Suprapubic skin (tissue), 4 donors: ENCODE measurements around the gene TSC22D1. TPM values are rescaled to one million over a fixed set of nuclear protein-coding genes. Genes with fewer than 3 reads are reported as not detected.
A peak's percentile ranks its signal among the peaks of the same experiment; 100 is the strongest.

Experiments used
- DNase-seq, 2 donors: peaks; one replicate each; pipeline ENCODE4 v3.0.0-alpha.2; 2019; ENCODE audit warnings: low spot score in 2 of 2
- H3K27ac ChIP-seq: fragments of 200-600 bp; sonication (generic); one replicate; pipeline ENCODE4 v1.5.1; 2019
- H3K27me3 ChIP-seq: fragments of 200-600 bp; sonication (generic); one replicate; pipeline ENCODE4 v1.5.1; 2019
- H3K36me3 ChIP-seq: fragments of 200-600 bp; sonication (generic); one replicate; pipeline ENCODE4 v1.5.1; 2019
- H3K4me1 ChIP-seq: fragments of 200-600 bp; sonication (generic); one replicate; pipeline ENCODE4 v1.5.1; 2019
- H3K4me3 ChIP-seq: fragments of 200-600 bp; sonication (generic); one replicate; pipeline ENCODE4 v1.5.1; 2019; ENCODE audit warnings: mild to moderate bottlenecking
- H3K9me3 ChIP-seq: fragments of 200-600 bp; sonication (generic); one replicate; pipeline ENCODE4 v1.5.1; 2019
- CTCF ChIP-seq, 2 donors: fragments of 200-600 bp in 1 of 2; fragments of 450-650 bp in 1 of 2; sonication (generic) in 1 of 2; IDR thresholded peaks; one replicate each; pipeline ENCODE4 v1.5.1; 2016 to 2019; ENCODE audit warnings: antibody characterized with exemption in 2 of 2, mild to moderate bottlenecking in 1 of 2, moderate library complexity in 1 of 2
- EP300 ChIP-seq: sonication (generic); formaldehyde crosslinking; IDR thresholded peaks from one replicate; pipeline ENCODE4 v1.6.1; 2017; ENCODE audit warnings: antibody characterized with exemption
- POLR2A ChIP-seq, 2 donors: fragments of 450-650 bp; IDR thresholded peaks; one replicate each; pipeline ENCODE4 v1.6.1; 2017; ENCODE audit warnings: antibody characterized with exemption in 2 of 2, mild to moderate bottlenecking in 2 of 2, moderate library complexity in 2 of 2
- POLR2AphosphoS5 ChIP-seq, 3 donors: sonication (generic); formaldehyde crosslinking; IDR thresholded peaks; one replicate each; pipeline ENCODE4 v1.6.1; 2017; ENCODE audit warnings: antibody characterized with exemption in 3 of 3
- WGBS: methylation state at CpG from one replicate; pipeline ENCODE4 v1.1.5; 2018; 5-methylcytosine and 5-hydroxymethylcytosine counted together
- total RNA-seq, 4 donors: library from RNA; depleted of rRNA; stranded (reverse); fragments of >200 nt; gene quantifications; one replicate each; pipeline ENCODE4 v1.1.0, GENCODE V29; 2016

TSC22D1 gene
- total RNA-seq, 4 donors from 2014 or later, result 70.3 to 135 (median 92.1) TPM

DNA sequence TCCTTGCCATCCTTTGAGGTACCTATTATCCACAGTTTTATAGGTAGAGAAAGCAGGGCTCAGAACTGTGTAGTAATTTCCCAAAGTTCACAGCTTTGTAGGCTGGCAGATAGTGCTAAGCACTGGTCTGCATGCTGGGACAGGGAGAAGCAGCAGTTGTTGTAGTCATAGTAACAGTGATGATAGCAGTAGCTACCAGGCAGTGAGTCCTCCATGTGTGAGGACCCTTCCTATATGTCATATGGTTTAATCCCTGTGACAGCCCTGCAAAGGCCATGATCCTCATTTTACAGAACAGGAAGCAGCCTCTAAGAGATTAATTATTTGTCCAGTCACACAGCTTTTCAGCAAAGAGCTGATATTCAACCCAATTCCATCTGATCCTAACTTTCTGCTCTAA, 181.5 kb downstream of the TSC22D1 start:
- Histone ChIP-seq H3K27ac (no peak overlapping the region), H3K4me1 (no peaks in the 10 kb centered on the region), H3K27me3 (no peaks in the 10 kb centered on the region), H3K36me3 (no peaks in the 10 kb centered on the region), H3K9me3 (no peaks in the 10 kb centered on the region), H3K4me3 (no peak overlapping the region)
- no peak for DNase-seq
- no peak for TF ChIP-seq POLR2A (IDR thresholded peaks at IDR 0.05)
- no peak for TF ChIP-seq EP300
- TF ChIP-seq CTCF (IDR thresholded peaks at IDR 0.05), result no peak
- TF ChIP-seq POLR2AphosphoS5 (IDR thresholded peaks at IDR 0.05), result no peak

DNA sequence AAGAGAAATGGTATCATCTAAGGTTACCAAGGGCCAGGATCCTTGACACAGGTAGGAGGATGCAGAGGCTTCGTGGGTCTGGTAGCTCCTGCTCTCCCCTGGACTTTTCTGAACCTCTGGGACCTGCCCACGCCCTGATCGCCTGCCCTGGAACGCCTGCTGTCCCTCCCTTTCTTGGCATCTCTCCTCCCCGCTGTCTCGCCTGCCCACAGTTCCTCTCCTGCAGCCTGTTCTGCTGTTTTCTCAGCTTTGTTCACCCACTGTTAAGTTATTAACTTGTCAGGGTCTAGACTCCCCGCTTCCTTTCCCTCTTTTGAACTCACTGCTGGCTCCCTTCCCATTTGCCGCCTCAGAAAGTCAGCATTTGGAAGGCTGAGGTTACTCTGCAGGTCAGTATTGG, 182.7 kb downstream of the TSC22D1 start:
- Histone ChIP-seq H3K27ac (no peak overlapping the region), H3K4me3 (no peak overlapping the region), H3K36me3 (no peaks in the 10 kb centered on the region), H3K27me3 (no peaks in the 10 kb centered on the region), H3K4me1 (peaks cover 4% of the 10 kb centered on the region), H3K9me3 (no peaks in the 10 kb centered on the region)
- WGBS, result 32% methylated on average over 8 of the region's 8 CpGs
- DNase-seq, result peak in 1 of 2 donors; percentile 52
- no peak for TF ChIP-seq POLR2AphosphoS5 (IDR thresholded peaks at IDR 0.05)
- no peak for TF ChIP-seq POLR2A (IDR thresholded peaks at IDR 0.05)
- no peak for TF ChIP-seq CTCF (IDR thresholded peaks at IDR 0.05)
- TF ChIP-seq EP300, result no peak

DNA sequence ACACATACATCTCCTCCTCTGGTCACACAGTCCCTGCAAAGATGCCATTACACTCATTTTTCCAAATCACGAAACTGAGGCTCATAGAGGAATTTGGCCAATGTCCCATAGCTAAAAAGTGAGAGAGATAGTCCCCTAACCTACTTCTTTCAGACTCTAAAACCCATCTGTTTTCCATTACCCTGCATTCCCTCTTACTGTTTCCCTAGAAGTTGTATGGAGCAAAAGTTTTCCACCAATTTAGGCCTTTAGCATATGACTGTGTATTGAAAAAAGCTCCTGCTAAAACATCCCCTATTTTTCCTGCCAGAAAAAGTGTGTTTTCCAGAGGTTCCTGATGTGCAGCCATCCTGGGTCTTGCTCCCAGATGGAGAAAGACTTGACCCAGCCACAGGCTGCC, 186.3 kb downstream of the TSC22D1 start:
- 70% methylated on average over 1 of the region's 1 CpG for WGBS
- no peak overlapping the region for H3K4me3 ChIP-seq
- no peaks in the 10 kb centered on the region for H3K27me3 ChIP-seq
- TF ChIP-seq POLR2AphosphoS5 (IDR thresholded peaks at IDR 0.05) (no peak), POLR2A (IDR thresholded peaks at IDR 0.05) (no peak), CTCF (IDR thresholded peaks at IDR 0.05) (no peak), EP300 (no peak)
- H3K27ac ChIP-seq, result no peak overlapping the region
- peaks cover 4% of the 10 kb centered on the region for H3K4me1 ChIP-seq
- H3K36me3 ChIP-seq, result no peaks in the 10 kb centered on the region
- H3K9me3 ChIP-seq, result no peaks in the 10 kb centered on the region
- DNase-seq, result no peak

DNA sequence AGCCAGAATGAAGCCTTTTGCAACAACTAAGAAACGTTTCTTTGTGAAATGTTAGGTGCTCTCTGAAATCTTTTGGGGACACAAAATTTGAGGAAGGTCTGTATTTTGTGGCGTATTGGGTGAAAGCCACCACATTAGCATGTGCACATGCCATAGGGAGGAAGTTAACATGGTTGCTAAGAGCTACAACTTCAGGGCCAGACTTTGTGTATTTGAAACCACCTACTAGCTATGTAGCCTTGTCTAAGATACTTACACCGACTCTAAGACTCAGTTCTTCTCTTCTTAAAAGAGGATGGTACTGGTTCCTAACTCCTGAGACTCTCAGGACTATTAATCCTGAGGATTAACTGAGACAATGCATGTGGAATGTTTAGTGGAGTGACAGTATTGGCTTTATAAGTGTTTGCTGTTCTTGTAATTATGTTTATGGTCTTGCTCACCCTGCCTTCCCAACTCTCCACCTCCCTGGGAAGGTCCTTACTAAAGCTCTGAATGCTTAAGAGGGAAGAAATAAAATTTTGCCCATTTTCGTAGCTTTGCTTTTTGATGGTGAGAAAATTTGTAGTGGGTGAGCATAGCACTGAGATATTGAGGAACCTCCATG, 187.0 kb downstream of the TSC22D1 start:
- TF ChIP-seq EP300 (no peak), POLR2AphosphoS5 (IDR thresholded peaks at IDR 0.05) (no peak), CTCF (IDR thresholded peaks at IDR 0.05) (no peak), POLR2A (IDR thresholded peaks at IDR 0.05) (no peak)
- no peak overlapping the region for H3K27ac ChIP-seq
- H3K27me3 ChIP-seq, result no peaks in the 10 kb centered on the region
- peaks cover 4% of the 10 kb centered on the region for H3K4me1 ChIP-seq
- H3K9me3 ChIP-seq, result no peaks in the 10 kb centered on the region
- WGBS, result 88% methylated on average over 4 of the region's 4 CpGs
- H3K4me3 ChIP-seq, result no peak overlapping the region
- no peak for DNase-seq
- H3K36me3 ChIP-seq, result no peaks in the 10 kb centered on the region

- TF ChIP-seq CTCF (IDR thresholded peaks at IDR 0.05), result no peak
- TF ChIP-seq POLR2AphosphoS5 (IDR thresholded peaks at IDR 0.05), result no peak
- TF ChIP-seq POLR2A (IDR thresholded peaks at IDR 0.05), result no peak
- TF ChIP-seq EP300, result no peak
- Histone ChIP-seq H3K4me3 (no peak overlapping the region), H3K27me3 (no peaks in the 10 kb centered on the region), H3K4me1 (peaks cover 4% of the 10 kb centered on the region), H3K9me3 (no peaks in the 10 kb centered on the region), H3K36me3 (no peaks in the 10 kb centered on the region), H3K27ac (no peak overlapping the region)
- WGBS, result 80% methylated on average over 6 of the region's 7 CpGs
- DNase-seq, result no peak
Observed at GRCh38 chr13:44388427-44389059, 187.6 kb downstream of the TSC22D1 start.
